Inflammatory macrophage (primary cell): ENCODE results near the gene P2RY12.
A peak's percentile ranks its signal among the peaks of the same experiment; 100 is the strongest.
"Not testable (repeated sequence)": the region's sequence is repeated elsewhere in the genome, so short reads cannot be mapped to it uniquely, and the experiment has no call there.

ENCODE experiments used
- DNase-seq, 2 donors: peaks; one replicate each; pipeline ENCODE4 v3.0.0-alpha.2; 2020 to 2022

Gene P2RY12

DNA sequence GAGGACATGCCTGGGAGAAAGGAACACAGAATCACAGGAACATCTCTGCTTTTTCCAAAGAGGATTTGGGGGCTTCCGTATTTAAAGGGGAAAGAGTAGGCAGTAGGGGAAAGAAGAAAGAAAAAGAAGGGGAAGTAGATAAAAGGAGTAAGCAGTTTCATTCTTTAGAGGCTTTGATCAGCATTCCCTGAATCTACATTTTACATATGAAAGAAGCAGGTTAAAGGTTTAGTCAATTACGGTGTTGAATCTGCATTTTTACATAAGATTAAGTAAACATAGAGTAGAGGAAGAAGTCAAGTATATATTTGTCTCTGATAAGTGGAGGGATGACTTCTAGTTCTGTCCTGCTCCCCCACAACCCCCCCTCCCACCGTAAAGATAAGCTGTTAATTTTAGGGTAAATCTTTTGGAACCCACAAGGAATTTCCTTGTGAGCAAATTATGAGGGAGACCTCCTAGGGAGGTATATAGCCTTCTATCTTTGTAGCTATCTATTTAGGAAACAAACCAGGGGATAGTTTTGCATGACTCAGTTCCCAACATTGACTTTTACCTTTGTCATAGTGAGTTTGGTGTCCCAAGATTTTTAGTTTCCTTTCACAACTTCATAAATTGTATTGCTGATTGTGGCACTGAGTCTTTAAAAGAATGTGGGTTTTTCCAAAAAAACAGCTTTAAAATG, 8.7 kb upstream of the P2RY12 start:
- no peak for DNase-seq

DNA sequence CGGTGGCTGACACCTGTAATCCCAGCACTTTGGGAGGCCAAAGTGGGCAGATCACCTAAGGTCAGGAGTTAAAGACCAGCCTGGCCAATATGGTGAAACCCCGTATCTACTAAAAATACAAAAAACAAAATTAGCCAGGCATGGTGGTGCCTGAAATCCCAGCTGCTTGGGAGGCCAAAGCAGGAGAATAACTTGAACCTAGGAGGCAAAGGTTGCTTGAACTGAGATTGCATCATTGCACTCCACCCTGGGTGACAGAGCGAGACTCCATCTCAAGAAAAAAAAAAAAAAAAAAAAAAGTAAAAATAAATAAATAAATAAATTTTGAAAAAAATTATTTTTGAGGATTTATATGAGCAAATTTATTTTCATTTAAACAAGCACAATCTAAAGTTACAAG, 7.6 kb upstream of the P2RY12 start:
- DNase-seq, result not testable (repeated sequence)

DNA sequence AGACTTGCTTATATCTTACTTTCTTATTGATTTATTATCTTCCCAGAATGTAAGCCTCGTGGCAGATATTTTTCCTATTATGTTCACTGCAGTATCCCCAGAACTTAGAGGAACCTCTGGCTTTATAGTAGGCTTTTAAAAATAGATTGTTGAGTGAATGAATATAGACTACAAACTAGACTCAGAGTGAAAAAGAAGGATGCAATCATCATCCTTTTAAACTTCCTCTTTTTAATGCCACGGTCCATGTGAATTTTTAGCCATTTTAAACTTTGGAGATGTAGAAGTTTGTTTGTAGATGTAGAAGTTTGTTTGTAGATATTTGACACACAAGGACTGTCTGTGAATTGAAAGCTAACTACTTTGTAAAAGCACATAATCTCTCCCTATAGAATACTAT, 7.2 kb upstream of the P2RY12 start:
- DNase-seq, result peak in 1 of 2 donors; percentile 50

DNA sequence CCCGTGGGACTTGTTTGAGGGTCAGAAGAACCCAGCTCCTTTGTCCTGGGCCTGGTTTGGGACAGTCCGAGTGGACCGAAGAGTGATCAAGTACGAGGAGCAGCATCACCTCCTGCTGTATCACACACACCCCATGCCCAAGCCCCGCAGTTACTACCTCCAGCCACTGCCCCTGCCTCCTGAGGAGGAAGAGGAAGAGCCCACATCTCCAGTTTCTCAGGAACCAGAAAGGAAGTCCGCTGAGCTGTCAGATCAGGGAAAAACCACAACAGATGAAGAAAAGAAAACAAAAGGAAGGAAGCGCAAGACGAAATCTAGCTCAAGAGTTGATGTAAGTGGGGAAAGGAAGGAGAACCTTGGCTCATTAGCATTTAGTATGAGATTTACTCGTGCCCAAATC, 3.3 kb upstream of the P2RY12 start:
- peak; percentile 41 to 42 for DNase-seq

DNA sequence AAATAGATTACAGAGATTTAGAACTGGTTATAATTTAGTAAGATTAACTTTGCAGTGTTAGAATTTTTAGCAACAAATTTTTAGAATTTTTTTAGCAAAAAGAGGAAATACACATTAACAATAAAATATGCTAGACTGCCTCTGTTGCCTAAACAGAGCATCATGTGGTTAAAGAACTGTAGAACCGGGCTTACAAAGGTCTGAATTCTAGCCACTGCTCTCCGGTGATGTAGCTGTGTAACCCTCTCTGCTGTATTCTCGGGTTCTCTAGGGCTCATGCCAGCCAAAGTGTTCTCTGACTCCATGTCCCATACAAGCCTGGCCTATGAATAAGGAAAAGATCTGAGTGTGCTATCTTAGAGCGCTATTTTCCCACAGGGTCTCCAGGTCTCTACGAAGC, 2.9 kb upstream of the P2RY12 start:
- peak; percentile 39 to 51 for DNase-seq

DNA sequence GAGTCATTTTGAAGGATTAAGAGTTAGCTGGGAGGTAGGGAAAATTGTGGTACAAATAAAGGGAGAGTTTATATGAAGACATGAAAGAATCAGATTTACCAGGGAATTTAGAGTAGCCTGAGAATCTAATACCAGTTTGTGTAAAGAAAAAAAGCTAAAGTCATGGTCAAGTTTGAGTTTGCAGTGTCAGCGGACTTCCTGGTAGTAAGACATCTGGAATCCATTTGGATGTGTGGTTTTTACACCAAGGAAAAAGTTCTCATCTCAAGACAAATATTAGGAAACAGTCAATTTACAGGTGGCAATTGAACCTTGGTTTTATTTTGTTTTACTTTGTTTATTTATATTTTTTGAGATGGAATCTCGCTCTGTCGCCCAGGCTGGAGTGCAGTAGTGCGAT, 1.5 kb upstream of the P2RY12 start:
- no peak for DNase-seq

DNA sequence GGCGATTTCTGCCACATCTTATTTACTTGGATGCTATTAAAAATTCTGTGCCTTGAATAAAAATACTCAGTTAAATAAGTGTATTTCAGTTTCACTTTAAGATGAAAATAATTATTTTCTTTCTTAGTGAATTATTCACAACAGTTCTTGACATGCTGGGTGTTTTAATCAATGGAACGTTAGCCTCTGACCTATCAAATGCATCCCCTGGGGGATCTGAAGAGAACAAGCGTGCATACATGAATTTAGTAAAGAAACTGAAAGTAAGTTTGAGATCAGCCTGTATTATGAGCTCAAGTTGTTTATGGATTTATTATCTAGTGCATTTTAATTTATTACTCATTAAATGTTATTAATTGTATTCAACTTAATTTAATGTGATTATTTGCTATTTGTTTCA, 597 bp downstream of the P2RY12 start:
- DNase-seq, result no peak

DNA sequence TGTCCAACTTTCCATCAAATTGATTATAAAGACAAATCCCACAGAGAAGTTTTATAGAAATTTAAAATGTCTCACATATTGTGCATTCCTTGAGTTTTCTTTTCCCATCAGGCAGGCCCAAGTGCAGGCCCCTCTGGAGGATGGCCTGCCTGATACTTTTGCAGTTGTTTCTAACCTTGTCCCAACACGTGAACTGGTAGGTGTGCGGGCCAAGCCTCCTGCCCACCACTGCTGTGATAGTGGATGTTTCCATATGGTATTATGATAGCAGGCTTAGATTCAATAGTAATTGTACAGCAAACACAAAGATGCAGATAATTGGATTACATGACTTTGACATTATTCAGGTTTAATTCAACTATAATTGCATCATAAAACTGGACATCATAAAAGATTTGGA, 1.4 kb downstream of the P2RY12 start:
- DNase-seq, result no peak

DNA sequence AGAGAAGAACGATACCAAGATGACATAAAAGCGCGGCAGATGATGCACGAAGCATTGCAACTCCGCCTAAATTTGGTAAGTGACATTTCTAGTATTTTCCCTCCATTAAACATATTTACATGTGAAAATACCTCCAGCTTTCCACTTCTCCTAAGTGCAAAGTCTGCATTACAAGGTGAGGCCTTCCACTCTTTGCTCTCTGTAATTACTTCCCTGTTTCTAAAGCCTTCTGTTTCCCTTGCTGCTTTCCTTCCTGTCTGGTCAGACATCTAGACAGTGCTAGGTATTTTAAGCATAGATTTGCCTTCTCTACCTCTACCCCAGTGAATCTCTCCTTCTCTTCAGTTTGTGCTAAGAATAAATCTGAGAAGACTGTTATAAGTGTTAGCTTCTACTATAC, 1.9 kb downstream of the P2RY12 start:
- DNase-seq, result no peak

DNA sequence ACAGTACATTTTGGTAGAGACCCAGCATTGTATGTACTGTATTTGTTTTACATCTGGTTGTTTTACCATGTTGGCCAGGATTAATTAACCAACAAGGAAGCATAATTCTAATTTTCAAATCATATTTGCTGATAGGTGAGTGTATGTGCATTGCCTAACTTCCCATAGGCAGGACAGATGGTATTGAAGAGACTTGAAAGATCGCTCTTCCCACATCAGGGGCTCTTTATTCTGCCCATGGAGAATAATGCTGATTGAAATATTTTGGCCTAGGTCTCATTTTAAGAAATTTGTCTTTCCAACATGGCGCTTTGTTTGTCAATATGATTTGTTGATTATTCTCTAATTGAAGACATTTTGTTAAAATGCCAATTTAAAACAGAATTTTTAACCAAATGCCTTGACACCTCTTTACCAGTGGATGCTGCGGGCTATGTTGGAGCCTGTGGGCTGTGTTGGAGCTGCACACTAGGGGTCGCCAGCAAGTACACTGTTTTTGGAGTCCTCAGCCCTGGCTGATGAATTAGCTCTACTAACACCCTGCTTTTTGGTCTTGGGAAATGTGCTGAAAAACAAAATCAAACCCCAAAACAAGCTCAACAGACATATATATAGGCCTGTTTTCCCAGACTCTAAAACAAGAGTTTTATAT, 5.3 kb downstream of the P2RY12 start:
- DNase-seq, result peak; percentile 17 to 33

DNA sequence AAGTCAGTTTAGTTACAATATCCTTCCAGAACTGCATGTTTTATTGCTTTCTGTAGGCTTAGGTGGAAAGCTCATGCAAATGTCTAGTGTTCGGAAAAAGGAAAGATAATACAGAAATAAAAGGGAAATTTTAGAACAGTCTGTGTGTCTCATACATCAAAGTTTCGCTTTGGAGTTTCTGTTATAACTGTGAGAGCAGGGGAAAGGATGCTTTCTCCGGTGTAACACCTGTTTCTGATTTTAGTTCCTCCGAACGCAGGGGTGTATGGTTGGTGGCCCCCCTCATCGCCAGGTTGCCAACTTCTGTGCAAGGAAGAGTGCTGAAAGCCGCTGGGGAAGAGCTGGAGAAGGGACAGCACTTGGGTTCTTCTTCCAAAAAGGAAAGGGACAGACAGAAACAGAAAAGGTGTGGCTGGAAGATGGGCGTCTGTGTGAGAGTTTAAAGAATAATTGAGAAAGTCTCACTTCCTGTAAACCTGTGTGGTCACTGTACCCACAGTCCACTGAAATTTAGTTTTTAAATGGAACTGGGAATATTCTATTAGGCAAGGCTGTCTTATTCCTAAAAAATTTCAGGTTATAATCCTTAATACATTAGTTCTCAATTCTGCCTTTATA, 6.7 kb downstream of the P2RY12 start:
- DNase-seq, result no peak

DNA sequence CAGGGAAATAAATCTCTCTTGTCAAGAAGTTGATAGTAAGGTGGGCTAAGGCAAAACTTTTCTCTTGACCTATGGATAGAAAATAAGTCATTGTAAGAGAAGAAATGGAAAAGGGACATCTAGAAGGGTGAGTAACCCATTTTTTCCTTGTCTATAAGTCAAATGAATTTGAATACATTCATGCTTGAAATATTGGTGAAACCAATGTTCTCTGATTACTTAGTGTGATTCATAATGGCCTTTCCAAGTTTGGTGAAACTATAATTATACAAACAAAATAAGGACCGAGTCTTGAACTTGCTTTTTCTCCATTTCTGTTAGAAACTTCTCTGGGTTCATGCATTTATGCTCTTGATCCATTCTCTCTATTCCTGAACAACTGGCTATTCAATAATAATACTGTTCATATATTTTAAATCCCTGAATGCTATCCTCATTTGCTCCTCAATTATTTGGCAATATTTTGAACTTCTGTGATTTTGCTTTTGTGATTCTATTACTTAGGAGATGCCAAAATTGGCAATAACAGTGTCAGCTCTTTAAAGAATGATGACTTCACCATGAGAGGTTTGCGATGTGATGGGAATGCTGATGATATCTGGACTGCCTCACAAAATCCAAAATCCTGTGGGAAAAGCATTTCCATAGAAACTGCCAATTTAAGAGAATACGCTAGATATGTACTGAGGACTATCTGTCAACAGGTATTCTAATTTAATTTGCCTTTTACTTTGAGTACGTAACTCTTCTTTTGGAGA, 12.3 kb downstream of the P2RY12 start:
- DNase-seq, result no peak

DNA sequence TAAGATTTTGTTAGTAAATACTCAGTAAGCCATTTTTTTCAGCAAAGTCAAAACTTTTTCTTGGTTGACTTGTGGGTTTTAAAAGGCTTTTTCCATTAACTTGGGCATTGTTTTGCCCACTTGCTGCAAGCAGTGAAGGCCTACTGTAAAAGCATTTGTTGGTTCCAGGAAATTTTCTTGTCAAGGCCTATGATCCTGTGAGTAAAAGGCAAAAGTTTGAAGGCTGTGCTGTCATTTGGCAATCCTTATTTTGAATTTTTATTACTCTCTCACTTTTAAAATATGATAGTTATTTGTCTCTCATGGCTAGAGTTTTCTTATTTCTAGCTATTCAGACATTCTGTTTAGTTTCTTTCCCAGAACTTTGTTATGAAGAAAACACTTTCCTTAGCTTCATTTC, 13.0 kb downstream of the P2RY12 start:
- no peak for DNase-seq

DNA sequence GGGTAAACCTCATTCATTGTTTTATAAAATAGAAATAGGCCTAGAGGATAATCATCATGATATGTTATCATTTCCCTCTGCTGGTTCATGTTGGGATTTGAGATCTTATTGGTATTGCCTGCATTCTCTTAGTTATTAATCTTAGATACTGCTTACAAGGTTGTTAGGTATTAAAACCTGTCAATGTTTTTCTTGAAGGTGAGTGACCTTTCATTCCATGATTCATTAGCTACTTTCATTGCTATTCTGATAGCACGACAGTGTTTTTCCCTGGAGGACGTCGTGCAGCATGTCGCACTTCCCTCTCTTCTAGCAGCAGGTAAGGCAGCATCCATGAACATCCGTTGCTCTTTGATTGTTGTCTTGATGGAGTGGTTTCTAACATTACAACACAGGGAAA, 17.1 kb downstream of the P2RY12 start:
- DNase-seq, result no peak

DNA sequence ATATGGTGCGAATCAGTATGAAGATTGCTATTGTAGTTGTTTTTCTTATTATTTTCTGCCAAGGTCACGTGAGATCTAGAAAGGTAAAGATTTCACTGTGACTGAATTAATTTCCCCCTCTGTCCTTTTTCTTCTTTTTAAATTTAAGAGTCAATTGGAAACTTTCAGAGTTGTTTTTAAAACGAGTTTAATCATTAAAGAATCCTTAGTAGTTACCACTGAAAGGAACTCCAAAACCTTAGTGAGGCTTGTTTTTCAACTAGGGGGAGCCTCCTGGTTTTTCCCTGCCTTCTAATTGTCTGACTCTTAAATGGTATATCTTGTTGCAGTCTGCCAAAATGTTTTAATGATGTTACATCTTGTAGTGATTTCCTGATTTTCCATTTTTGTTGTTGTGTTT, 17.6 kb downstream of the P2RY12 start:
- no peak for DNase-seq

DNA sequence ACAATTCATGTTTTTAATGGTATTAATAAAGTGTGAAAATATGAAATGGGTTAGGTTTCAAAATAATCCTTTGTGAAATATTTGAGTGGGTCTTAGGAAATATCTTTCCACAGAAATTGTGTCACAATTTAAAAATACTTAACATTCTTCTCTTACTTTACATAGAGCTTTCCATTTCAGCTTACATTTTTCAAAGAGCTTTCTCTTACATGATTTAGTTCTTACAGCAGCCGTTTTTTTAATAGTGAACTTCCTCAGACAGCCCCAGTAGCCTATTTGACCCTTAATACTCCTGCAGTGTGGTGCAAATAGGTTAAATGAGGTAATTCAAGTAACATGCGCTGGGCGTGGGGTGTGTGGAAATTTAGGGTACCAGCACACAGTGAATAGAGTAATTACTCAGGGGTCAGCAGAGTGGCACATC, 21.8 kb downstream of the P2RY12 start:
- DNase-seq, result peak; percentile 87 to 90

DNA sequence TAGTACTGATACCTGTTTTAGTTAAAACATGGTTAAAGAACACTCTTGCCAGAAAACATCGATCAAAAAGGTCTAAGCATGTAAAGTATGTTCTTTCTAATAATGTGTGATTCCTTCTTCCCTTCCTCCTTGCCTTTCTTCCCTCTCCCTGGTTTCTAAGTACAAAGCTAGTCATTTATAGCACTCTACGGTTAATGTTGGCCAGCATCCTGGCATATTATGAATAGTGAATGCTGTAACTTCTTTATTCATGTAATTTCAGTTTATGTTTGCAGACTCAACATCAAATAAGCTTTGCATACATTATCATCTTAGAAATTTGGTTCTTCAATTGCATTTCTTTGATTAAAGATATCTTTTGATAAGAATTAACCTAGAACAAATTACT, 27.1 kb downstream of the P2RY12 start:
- DNase-seq, result no peak

DNA sequence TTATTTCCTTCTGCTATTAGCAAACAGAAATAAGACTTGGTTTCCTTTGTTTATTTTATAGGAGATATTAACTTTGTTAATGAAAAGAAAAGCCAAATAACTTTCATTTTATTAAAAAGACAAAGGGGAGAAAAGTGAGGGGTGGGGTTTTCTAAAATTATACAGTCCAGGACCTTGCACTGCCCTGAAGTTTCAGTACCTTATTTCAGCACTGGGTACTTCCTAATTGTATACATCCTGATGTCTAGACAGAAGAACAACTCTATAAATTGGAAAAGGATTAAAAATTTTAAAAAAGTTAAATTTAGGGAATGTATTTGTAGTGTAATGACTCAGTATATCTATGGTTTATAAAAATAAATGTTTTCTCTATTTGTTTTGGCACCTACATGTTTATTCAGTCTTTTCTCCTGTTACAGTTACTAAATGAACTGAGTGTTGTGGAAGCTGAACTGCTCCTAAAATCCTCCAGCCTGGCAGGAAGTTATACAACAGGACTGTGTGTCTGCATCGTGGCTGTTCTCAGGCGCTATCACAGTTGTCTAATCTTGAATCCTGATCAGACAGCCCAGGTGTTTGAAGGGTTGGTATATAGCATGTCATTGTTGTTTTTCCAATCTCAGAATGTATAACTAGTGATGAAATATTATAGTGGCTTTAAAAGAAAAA, 27.6 kb downstream of the P2RY12 start:
- DNase-seq, result peak; percentile 18 to 21

DNA sequence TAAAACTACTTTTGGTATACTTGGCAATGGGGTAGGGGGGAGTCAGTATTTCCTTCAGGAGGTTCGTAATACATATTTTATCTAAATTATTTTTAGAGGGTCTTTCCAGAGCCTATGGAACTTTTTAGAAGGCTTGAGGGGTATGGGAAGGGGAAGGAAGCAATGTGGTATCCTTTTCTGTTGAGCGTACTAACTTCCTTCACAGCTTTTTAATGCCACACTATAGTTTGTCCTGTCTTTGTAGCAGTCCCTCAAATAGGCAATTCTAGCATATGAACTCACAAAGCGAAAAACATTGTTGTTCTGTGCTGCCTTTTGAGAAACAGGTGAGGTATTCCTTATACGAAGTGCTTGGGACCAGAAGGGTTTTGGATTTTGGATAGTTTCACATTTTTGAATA, 32.9 kb downstream of the P2RY12 start:
- no peak for DNase-seq

DNA sequence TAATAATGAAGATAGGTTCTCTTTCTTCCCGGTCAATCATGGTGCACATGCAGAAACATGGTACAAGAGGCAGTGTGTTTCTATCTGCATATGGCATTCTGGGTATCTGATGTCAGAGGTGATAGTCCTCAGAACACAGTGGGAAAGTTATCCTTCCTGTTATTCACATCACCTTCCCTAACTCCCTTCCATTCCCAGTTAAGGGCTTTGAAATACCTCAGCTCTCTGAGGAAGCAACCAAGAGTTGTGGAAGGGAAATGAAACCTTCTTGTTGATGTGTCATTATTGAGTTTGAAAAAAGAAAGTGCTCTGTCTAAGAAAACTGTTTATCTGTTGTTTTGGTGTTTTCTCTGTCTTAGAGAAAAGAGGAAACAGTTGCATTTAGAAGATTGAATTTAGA, 33.3 kb downstream of the P2RY12 start:
- DNase-seq, result peak; percentile 61 to 78

DNA sequence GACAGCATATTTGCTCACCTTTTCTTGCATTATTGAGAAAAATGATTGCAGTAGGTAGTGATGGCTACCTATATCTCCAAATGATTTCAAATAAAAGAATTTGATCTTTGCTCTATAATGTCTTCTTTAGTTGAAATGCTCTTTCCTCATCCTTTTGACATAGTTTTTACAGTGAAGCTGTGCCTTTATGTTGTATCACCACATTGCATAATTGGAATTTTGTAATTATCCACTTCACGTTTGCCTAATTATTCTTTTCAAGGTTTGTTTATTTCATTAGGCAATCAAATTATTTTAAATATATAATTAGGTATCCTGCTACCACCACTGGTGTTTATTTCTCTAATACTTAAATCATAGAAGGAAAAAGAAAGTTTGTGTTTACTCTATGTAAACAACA, 33.9 kb downstream of the P2RY12 start:
- peak in 1 of 2 donors; percentile 58 for DNase-seq

DNA sequence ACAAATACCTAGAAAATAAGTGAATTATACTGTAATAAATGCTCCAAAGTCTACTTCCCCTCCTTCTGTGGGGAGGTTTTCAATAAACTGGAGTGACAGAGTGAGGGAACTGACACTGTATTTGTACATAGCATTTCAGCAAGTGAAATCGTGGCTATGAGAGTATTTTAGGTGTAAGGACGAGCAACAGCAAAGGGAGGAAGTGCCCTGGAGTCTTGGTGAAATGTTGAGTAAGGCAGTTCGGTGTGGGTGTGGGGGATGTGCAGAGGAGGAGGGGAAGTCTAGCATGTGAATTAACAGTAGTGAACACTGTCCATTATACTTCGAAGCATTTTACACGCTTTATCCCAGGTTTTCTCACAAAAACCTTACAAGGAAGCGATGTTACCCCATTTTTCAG, 37.1 kb downstream of the P2RY12 start:
- peak; percentile 94 to 96 for DNase-seq

DNA sequence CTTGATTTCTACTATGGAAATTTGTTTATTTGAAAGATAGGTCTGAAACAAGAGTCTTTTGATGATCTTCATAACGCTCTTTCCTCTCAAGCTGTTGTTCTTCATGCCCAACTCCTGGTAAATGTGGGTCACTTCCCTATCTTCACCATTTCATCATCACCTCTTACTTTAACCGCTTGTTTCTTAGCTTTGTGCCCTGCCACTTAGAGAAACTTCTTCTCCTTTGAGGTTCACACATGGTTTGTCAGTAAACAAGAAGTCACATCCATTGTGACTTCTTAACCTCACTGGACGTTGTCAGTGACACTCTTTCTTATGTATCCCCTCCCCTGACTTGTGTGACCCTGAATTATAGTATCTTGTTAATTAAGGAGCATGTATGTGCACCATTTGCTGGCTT, 38.3 kb downstream of the P2RY12 start:
- DNase-seq, result peak; percentile 83 to 93
